ENCODE measurements around the gene DBF4. TPM values are rescaled to one million over a fixed set of nuclear protein-coding genes. Genes with fewer than 3 reads are reported as not detected.
A peak's percentile ranks its signal among the peaks of the same experiment; 100 is the strongest.

DBF4 gene
- total and polyA plus RNA-seq, 10 of the 15 experiments (the other 5 are each of a cell fraction or from before 2014, with no cell fraction given), result 29.3 to 89.8 (median 62.4) TPM

DNA sequence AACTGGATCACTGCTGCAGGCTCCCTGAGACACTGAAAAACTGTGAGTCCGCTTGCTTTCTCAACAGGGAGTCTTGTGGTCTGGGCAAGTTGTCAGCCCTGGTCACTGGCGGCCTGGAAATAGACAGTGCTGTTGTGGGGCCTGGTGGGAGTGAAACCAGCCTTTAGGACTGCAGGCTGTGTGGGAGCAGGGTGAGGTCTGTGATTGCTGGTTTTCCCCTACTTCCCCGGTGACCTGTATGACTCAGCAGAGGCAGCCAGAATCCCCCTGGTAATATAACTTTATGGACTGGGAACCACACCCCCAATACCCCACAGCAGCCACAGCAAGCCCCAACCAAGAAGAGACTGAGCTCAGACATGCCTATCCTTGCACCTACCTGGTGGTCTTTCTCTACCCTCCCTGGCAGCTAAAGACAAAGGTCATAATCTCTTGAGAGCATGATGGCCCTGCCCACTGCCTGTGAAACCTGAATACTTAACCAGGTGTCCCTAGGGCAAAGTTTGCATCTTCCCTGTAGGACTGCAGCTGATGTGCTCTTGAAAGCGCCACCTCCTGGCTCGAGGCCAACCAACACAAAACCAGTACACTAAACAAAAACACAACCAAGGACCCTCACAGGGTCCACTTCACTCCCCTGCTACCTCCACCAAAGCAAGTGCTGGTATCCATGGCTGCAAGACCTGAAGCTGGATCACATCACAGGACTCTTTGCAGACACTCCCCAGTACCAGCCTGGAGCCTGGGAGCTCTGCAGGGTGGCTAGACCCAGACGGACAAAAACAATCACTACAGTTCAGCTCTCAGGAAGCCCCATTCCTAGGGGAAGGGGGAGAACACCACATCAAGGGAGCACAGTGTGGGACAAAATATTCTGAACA lies 50.5 kb downstream of the DBF4 start (continued):
- TF ChIP-seq, protein P1, sequence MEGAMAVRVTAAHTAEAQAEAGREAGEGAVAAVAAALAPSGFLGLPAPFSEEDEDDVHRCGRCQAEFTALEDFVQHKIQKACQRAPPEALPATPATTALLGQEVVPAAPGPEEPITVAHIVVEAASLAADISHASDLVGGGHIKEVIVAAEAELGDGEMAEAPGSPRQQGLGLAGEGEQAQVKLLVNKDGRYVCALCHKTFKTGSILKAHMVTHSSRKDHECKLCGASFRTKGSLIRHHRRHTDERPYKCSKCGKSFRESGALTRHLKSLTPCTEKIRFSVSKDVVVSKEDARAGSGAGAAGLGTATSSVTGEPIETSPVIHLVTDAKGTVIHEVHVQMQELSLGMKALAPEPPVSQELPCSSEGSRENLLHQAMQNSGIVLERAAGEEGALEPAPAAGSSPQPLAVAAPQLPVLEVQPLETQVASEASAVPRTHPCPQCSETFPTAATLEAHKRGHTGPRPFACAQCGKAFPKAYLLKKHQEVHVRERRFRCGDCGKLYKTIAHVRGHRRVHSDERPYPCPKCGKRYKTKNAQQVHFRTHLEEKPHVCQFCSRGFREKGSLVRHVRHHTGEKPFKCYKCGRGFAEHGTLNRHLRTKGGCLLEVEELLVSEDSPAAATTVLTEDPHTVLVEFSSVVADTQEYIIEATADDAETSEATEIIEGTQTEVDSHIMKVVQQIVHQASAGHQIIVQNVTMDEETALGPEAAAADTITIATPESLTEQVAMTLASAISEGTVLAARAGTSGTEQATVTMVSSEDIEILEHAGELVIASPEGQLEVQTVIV (IDR thresholded peaks at IDR 0.05; ENCODE audit: borderline replicate concordance, partially characterized antibody), result no peak
- TF ChIP-seq HDGF (IDR thresholded peaks at IDR 0.05), result peak; percentile 82
- TF ChIP-seq GATAD2B (conservative IDR thresholded peaks at IDR 0.05; ENCODE audit: low read depth), result peak; percentile 97
- peak; percentile 20; the same call in 1 of the 2 replicates for TF ChIP-seq PKNOX1 (IDR thresholded peaks at IDR 0.05)
- TF ChIP-seq ZBTB33 (IDR thresholded peaks at IDR 0.05), result no peak
- peak; percentile 59; the same call in 1 of the 2 replicates for TF ChIP-seq YY1 (IDR thresholded peaks at IDR 0.05; ENCODE audit: low read depth, low read length)
- TF ChIP-seq IKZF1 (conservative IDR thresholded peaks at IDR 0.05), result peak; percentile 97
- peak; percentile 46; the same call in 1 of the 2 replicates for TF ChIP-seq CHD2 (IDR thresholded peaks at IDR 0.05; ENCODE audit: borderline replicate concordance, low read depth, low read length)
- TF ChIP-seq, protein P2, sequence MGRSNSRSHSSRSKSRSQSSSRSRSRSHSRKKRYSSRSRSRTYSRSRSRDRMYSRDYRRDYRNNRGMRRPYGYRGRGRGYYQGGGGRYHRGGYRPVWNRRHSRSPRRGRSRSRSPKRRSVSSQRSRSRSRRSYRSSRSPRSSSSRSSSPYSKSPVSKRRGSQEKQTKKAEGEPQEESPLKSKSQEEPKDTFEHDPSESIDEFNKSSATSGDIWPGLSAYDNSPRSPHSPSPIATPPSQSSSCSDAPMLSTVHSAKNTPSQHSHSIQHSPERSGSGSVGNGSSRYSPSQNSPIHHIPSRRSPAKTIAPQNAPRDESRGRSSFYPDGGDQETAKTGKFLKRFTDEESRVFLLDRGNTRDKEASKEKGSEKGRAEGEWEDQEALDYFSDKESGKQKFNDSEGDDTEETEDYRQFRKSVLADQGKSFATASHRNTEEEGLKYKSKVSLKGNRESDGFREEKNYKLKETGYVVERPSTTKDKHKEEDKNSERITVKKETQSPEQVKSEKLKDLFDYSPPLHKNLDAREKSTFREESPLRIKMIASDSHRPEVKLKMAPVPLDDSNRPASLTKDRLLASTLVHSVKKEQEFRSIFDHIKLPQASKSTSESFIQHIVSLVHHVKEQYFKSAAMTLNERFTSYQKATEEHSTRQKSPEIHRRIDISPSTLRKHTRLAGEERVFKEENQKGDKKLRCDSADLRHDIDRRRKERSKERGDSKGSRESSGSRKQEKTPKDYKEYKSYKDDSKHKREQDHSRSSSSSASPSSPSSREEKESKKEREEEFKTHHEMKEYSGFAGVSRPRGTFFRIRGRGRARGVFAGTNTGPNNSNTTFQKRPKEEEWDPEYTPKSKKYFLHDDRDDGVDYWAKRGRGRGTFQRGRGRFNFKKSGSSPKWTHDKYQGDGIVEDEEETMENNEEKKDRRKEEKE (IDR thresholded peaks at IDR 0.05), result no peak
- 0 out of 2 replicates have a peak, but pooled peaks have one; percentile 12 for TF ChIP-seq RAD51 (IDR thresholded peaks at IDR 0.05)
- TF ChIP-seq CREM (IDR thresholded peaks at IDR 0.05; ENCODE audit: low read depth), result peak; percentile 84
- 0 out of 2 replicates have a peak, but pooled peaks have one; percentile 21 for TF ChIP-seq CREB1 (IDR thresholded peaks at IDR 0.05; ENCODE audit: low read depth)
- TF ChIP-seq CBX5 (IDR thresholded peaks at IDR 0.05; ENCODE audit: low read depth), result peak; percentile 93; the same call in 1 of the 2 replicates
- TF ChIP-seq E2F4 (IDR thresholded peaks at IDR 0.05; ENCODE audit: low read depth, low read length), result 0 out of 2 replicates have a peak, but pooled peaks have one; percentile 7
- TF ChIP-seq, protein P3, sequence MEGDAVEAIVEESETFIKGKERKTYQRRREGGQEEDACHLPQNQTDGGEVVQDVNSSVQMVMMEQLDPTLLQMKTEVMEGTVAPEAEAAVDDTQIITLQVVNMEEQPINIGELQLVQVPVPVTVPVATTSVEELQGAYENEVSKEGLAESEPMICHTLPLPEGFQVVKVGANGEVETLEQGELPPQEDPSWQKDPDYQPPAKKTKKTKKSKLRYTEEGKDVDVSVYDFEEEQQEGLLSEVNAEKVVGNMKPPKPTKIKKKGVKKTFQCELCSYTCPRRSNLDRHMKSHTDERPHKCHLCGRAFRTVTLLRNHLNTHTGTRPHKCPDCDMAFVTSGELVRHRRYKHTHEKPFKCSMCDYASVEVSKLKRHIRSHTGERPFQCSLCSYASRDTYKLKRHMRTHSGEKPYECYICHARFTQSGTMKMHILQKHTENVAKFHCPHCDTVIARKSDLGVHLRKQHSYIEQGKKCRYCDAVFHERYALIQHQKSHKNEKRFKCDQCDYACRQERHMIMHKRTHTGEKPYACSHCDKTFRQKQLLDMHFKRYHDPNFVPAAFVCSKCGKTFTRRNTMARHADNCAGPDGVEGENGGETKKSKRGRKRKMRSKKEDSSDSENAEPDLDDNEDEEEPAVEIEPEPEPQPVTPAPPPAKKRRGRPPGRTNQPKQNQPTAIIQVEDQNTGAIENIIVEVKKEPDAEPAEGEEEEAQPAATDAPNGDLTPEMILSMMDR (IDR thresholded peaks at IDR 0.05 in 2 of 3, conservative IDR thresholded peaks at IDR 0.05 in 1 of 3; ENCODE audit: control insufficient read depth in 2 of 3, extremely low read depth in 1 of 3, insufficient read depth in 1 of 3, low read depth in 3 of 3, low read length in 3 of 3), result peak; percentile 36 to 48 (median 40)
- TF ChIP-seq MTA3 (IDR thresholded peaks at IDR 0.05; ENCODE audit: borderline replicate concordance, low read length), result peak; percentile 84; the same call in 1 of the 2 replicates
- peak; percentile 93 for TF ChIP-seq IRF4 (IDR thresholded peaks at IDR 0.05; ENCODE audit: low read depth, low read length)

All from GM12878 (cell line).